Measurements from ENCODE around the gene GAPDHS.

Gene GAPDHS

GRCh38 chr19:35557539-35558399 is 24.5 kb downstream of the GAPDHS start:
- peak; percentile 28 to 61 for DNase-seq (ENCODE audit: low read depth in 2 of 2)

- DNase-seq (ENCODE audit: low read depth in 2 of 2), result no peak
Measured at GRCh38 chr19:35558400-35559280, 25.4 kb downstream of the GAPDHS start.

GRCh38 chr19:35559281-35559659 is 26.0 kb downstream of the GAPDHS start:
- DNase-seq (ENCODE audit: low read depth in 2 of 2), result no peak

GRCh38 chr19:35559781-35560180 is 26.5 kb downstream of the GAPDHS start:
- no peak for DNase-seq (ENCODE audit: low read depth in 2 of 2)

- no peak for DNase-seq (ENCODE audit: low read depth in 2 of 2)
Measured at GRCh38 chr19:35560271-35560670, 27.0 kb downstream of the GAPDHS start.

- DNase-seq (ENCODE audit: low read depth in 2 of 2), result no peak
Measured at GRCh38 chr19:35560677-35561076, 27.4 kb downstream of the GAPDHS start.

GRCh38 chr19:35561436-35561835 is 28.2 kb downstream of the GAPDHS start:
- no peak for DNase-seq (ENCODE audit: low read depth in 2 of 2)

GRCh38 chr19:35562336-35562735 is 29.1 kb downstream of the GAPDHS start:
- no peak for DNase-seq (ENCODE audit: low read depth in 2 of 2)

- no peak for DNase-seq (ENCODE audit: low read depth in 2 of 2)
Measured at GRCh38 chr19:35562776-35563175, 29.5 kb downstream of the GAPDHS start.

GRCh38 chr19:35563207-35563829 is 30.1 kb downstream of the GAPDHS start, which contains the start of gene ATP4A:
Gene ATP4A (minus strand): TSS chr19:35563658. CDS start chr19:35563629, 29 bp downstream.
- no peak for DNase-seq (ENCODE audit: low read depth in 2 of 2)

GRCh38 chr19:35565016-35565856 is 32.0 kb downstream of the GAPDHS start:
- DNase-seq (ENCODE audit: low read depth in 2 of 2), result no peak

GRCh38 chr19:35566738-35567137 is 33.5 kb downstream of the GAPDHS start:
- DNase-seq (ENCODE audit: low read depth in 2 of 2), result no peak

GRCh38 chr19:35569281-35569781 is 36.1 kb downstream of the GAPDHS start:
- DNase-seq (ENCODE audit: low read depth in 2 of 2), result no peak

GRCh38 chr19:35571406-35571965 is 38.2 kb downstream of the GAPDHS start:
- DNase-seq (ENCODE audit: low read depth in 2 of 2), result no peak

- no peak for DNase-seq (ENCODE audit: low read depth in 2 of 2)
Measured at GRCh38 chr19:35577918-35578317, 44.7 kb downstream of the GAPDHS start.

- no peak for DNase-seq (ENCODE audit: low read depth in 2 of 2)
Measured at GRCh38 chr19:35578707-35579106, 45.5 kb downstream of the GAPDHS start.

GRCh38 chr19:35582760-35583159 is 49.5 kb downstream of the GAPDHS start:
- no peak for DNase-seq (ENCODE audit: low read depth in 2 of 2)

- DNase-seq (ENCODE audit: low read depth in 2 of 2), result peak in 1 of 2 experiments; percentile 20
Measured at GRCh38 chr19:35585848-35586247, 52.6 kb downstream of the GAPDHS start, which contains the start of gene PMIS2. Gene PMIS2 (plus strand): TSS chr19:35586173. CDS start chr19:35586260, 87 bp downstream.

- no peak for DNase-seq (ENCODE audit: low read depth in 2 of 2)
Measured at GRCh38 chr19:35587321-35587720, 54.1 kb downstream of the GAPDHS start.

- no peak for DNase-seq (ENCODE audit: low read depth in 2 of 2)
Measured at GRCh38 chr19:35590875-35591274, 57.6 kb downstream of the GAPDHS start.

- no peak for DNase-seq (ENCODE audit: low read depth in 2 of 2)
Measured at GRCh38 chr19:35592226-35592625, 59.0 kb downstream of the GAPDHS start.
